ENCODE data around the gene MED12L.

MED12L gene

GRCh38 chr3:151456065-151456464 lies 370.6 kb downstream of the MED12L start:
- DNase-seq (ENCODE audit: low read depth) = no peak
- H3K4me3 ChIP-seq (replicated peaks; ENCODE audit: low read depth, low read length) = no peak overlapping the region
- TF ChIP-seq, protein P1, sequence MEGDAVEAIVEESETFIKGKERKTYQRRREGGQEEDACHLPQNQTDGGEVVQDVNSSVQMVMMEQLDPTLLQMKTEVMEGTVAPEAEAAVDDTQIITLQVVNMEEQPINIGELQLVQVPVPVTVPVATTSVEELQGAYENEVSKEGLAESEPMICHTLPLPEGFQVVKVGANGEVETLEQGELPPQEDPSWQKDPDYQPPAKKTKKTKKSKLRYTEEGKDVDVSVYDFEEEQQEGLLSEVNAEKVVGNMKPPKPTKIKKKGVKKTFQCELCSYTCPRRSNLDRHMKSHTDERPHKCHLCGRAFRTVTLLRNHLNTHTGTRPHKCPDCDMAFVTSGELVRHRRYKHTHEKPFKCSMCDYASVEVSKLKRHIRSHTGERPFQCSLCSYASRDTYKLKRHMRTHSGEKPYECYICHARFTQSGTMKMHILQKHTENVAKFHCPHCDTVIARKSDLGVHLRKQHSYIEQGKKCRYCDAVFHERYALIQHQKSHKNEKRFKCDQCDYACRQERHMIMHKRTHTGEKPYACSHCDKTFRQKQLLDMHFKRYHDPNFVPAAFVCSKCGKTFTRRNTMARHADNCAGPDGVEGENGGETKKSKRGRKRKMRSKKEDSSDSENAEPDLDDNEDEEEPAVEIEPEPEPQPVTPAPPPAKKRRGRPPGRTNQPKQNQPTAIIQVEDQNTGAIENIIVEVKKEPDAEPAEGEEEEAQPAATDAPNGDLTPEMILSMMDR (IDR thresholded peaks at IDR 0.05; ENCODE audit: low read length, missing control alignments) = no peak

- H3K4me3 ChIP-seq (replicated peaks; ENCODE audit: low read depth, low read length) = no peak overlapping the region
- TF ChIP-seq, protein P1 (IDR thresholded peaks at IDR 0.05; ENCODE audit: low read length, missing control alignments) = no peak
- no peak for DNase-seq (ENCODE audit: low read depth)
Measured at GRCh38 chr3:151459358-151459757, 373.9 kb downstream of the MED12L start.

GRCh38 chr3:151460228-151460627 lies 374.8 kb downstream of the MED12L start:
- peak overlapping the region; percentile 61 for H3K4me3 ChIP-seq (replicated peaks; ENCODE audit: low read depth, low read length)
- TF ChIP-seq, protein P1 (IDR thresholded peaks at IDR 0.05; ENCODE audit: low read length, missing control alignments) = no peak
- peak; percentile 16 for DNase-seq (ENCODE audit: low read depth)

DNA sequence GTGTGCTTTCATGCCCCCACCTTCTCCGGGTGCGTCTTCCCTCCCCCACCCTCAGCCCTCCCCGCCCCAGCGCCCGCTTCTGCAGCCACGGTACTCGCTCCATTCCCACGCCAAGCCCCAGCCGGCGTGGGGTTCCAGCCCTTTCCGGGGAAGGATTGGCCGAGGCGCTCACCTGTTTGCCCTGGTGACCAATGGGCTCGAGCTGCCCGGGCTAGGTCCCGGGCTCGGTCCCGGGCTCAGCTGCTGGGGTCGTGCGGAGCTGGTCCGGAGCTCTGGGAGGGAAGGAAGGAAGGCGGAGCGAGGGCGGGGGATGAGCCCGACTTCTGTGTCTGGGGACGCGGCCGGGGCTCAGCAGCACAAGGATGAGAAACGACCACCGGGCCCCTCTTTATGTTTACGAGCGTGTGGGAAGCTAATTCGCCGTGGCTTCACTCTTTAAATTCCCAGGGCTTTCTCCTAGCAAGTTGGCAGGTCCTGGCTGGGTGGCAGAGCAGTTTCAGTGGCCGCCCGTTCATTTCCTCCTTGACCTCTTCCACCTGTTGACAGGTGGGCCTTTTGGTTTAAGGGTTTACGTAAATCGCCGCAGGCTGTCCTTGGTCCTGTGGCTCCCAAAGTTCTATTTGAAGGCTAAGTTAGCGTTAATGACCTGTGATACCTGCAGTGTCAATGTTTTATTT lies 375.4 kb downstream of the MED12L start, which contains the start of gene IGSF10:
Gene IGSF10 (minus strand): TSS at position 288 of the 677 bp plus-strand sequence. CDS start 2,352 bp downstream, outside the sequence.
- H3K4me3 ChIP-seq (replicated peaks; ENCODE audit: low read depth, low read length) = peak within 1 kb of the TSS; percentile 61
- peak; percentile 7 for DNase-seq (ENCODE audit: low read depth)
- TF ChIP-seq, protein P1 (IDR thresholded peaks at IDR 0.05; ENCODE audit: low read length, missing control alignments) = no peak

GRCh38 chr3:151462278-151462780 lies 376.9 kb downstream of the MED12L start:
- H3K4me3 ChIP-seq (replicated peaks; ENCODE audit: low read depth, low read length) = no peak overlapping the region
- DNase-seq (ENCODE audit: low read depth) = no peak
- TF ChIP-seq, protein P1 (IDR thresholded peaks at IDR 0.05; ENCODE audit: low read length, missing control alignments) = no peak

- TF ChIP-seq, protein P1 (IDR thresholded peaks at IDR 0.05; ENCODE audit: low read length, missing control alignments) = no peak
- no peak for DNase-seq (ENCODE audit: low read depth)
- no peak overlapping the region for H3K4me3 ChIP-seq (replicated peaks; ENCODE audit: low read depth, low read length)
Measured at GRCh38 chr3:151462991-151463390, 377.5 kb downstream of the MED12L start.

DNA sequence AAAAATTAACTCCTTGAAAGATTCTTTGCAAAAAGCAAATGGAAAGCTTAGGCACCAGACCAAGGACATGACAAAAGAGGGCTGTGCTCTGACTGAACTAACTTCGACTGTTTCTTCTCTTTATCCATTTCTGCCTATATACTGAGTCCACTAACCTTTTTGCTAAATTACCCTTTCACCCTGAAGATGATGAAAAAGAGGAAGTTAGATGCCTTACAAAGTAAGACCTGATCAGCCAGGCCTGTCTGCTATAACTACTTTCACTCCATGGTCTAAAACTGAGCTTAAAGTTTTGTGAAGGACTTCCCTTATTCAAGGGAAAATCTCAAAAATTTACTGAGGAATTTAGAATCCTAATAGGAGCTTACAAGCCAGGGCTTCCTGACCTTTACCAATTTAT lies 381.6 kb downstream of the MED12L start:
- DNase-seq (ENCODE audit: low read depth) = no peak
- no peak overlapping the region for H3K4me3 ChIP-seq (replicated peaks; ENCODE audit: low read depth, low read length)
- TF ChIP-seq, protein P1 (IDR thresholded peaks at IDR 0.05; ENCODE audit: low read length, missing control alignments) = no peak

Data from fibroblast of pulmonary artery (primary cell).